HG03558 (cell line): ENCODE data around the gene CCDC85C.

Source experiments
- ATAC-seq: cut with Tn5 transposase; IDR thresholded peaks from one replicate; pipeline ENCODE4 v1.9.1; 2021; ENCODE audit warnings: moderate number of reproducible peaks; ENCODE audit not compliant: unreplicated experiment; ENCODE audit errors: extremely low read depth

The CCDC85C gene

GRCh38 chr14:99544991-99545390 is 59.0 kb downstream of the CCDC85C start:
- no peak for ATAC-seq

- ATAC-seq: no peak
Measured at GRCh38 chr14:99543985-99544384, 60.0 kb downstream of the CCDC85C start.

GRCh38 chr14:99543370-99543769 is 60.6 kb downstream of the CCDC85C start:
- no peak for ATAC-seq

- ATAC-seq: no peak
Measured at GRCh38 chr14:99542566-99542965, 61.4 kb downstream of the CCDC85C start.

- no peak for ATAC-seq
Measured at GRCh38 chr14:99541677-99542470, 62.1 kb downstream of the CCDC85C start.

GRCh38 chr14:99541211-99541610 is 62.8 kb downstream of the CCDC85C start:
- ATAC-seq: no peak

GRCh38 chr14:99540196-99541032 is 63.6 kb downstream of the CCDC85C start:
- ATAC-seq: no peak

- ATAC-seq: no peak
Measured at GRCh38 chr14:99539491-99539890, 64.5 kb downstream of the CCDC85C start.

GRCh38 chr14:99538733-99539132 is 65.3 kb downstream of the CCDC85C start:
- ATAC-seq: no peak

GRCh38 chr14:99538275-99538674 is 65.7 kb downstream of the CCDC85C start:
- ATAC-seq: no peak

GRCh38 chr14:99537399-99537798 is 66.6 kb downstream of the CCDC85C start:
- ATAC-seq: no peak

- no peak for ATAC-seq
Measured at GRCh38 chr14:99535908-99536778, 67.9 kb downstream of the CCDC85C start.

- ATAC-seq: no peak
Measured at GRCh38 chr14:99535448-99535847, 68.6 kb downstream of the CCDC85C start.

- no peak for ATAC-seq
Measured at GRCh38 chr14:99534863-99535262, 69.1 kb downstream of the CCDC85C start.

GRCh38 chr14:99534333-99534732 is 69.7 kb downstream of the CCDC85C start:
- no peak for ATAC-seq

- ATAC-seq: no peak
Measured at GRCh38 chr14:99532310-99532709, 71.7 kb downstream of the CCDC85C start.

GRCh38 chr14:99531251-99532096 is 72.5 kb downstream of the CCDC85C start:
- ATAC-seq: no peak

GRCh38 chr14:99530407-99531155 is 73.4 kb downstream of the CCDC85C start:
- no peak for ATAC-seq

- no peak for ATAC-seq
Measured at GRCh38 chr14:99529899-99530298, 74.1 kb downstream of the CCDC85C start.
